ENCODE data around the gene CARMIL3.
"Not testable (repeated sequence)": the region's sequence is repeated elsewhere in the genome, so short reads cannot be mapped to it uniquely, and the experiment has no call there.

The CARMIL3 gene

DNA sequence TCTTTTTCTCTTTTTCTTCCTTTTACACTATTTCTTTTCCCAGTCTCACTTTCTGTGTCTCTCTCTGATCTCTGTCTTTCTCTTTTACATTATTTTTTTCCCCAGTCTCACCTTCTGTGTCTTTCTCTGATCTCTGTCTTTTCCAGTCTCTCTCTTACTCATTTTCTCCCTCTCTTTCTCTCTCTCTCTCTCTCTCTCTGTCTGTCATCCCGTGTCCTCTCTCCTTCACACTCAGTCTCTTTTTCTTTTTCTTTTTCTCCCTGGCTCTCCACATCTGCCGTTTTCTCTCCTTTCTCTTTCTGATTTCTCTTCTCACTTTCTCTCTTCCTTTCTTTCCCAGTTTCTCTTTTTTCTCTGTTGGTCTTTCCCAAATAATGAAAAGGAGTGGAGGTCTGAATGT lies 40.8 kb upstream of the CARMIL3 start:
- no peak for DNase-seq
- Histone ChIP-seq H3K9ac (ENCODE audit: low read length) (no peak overlapping the region), H3K4me3 (ENCODE audit: low read depth, low read length) (no peak overlapping the region), H2BK120ac (ENCODE audit: insufficient read depth, low read length, poor library complexity) (no peak overlapping the region), H3K4me2 (ENCODE audit: low read length) (no peak overlapping the region), H3K36me3 (ENCODE audit: control insufficient read depth in 1 of 2, insufficient read depth in 2 of 2, low read length in 2 of 2) (no peaks in the 10 kb centered on the region), H3K23ac (ENCODE audit: low read length) (no peak overlapping the region), H2AK5ac (ENCODE audit: low read length) (no peak overlapping the region), H3K14ac (ENCODE audit: low read length) (no peak overlapping the region), H4K8ac (ENCODE audit: low read depth, low read length) (no peak overlapping the region), H4K12ac (ENCODE audit: low read depth, low read length) (no peak overlapping the region), H4K91ac (ENCODE audit: low read depth, low read length) (no peak overlapping the region), H2BK12ac (ENCODE audit: low read length) (no peak overlapping the region), H3K4ac (ENCODE audit: low read depth, low read length) (no peak overlapping the region), H3K79me1 (ENCODE audit: low read length) (no peaks in the 10 kb centered on the region), H3K79me2 (ENCODE audit: control insufficient read depth, insufficient read depth, low read length, poor library complexity) (no peaks in the 10 kb centered on the region), H2AFZ (ENCODE audit: insufficient read depth, low read length, poor library complexity) (no peak overlapping the region), H3K27ac (ENCODE audit: low read depth, low read length) (no peak overlapping the region), H3K9me3 (ENCODE audit: insufficient read depth, low read depth, low read length) (no peaks in the 10 kb centered on the region), H3K27me3 (ENCODE audit: insufficient read depth, low read length) (no peaks in the 10 kb centered on the region), H3K4me1 (ENCODE audit: control insufficient read depth in 1 of 2, insufficient read depth in 2 of 2, low read length in 2 of 2) (peaks cover 0 to 5% of the 10 kb centered on the region in 2 experiments), H3K18ac (ENCODE audit: low read length) (no peak overlapping the region), H2BK5ac (ENCODE audit: low read depth, low read length, poor library complexity) (no peak overlapping the region)
- WGBS (ENCODE audit: extremely low coverage, insufficient coverage, insufficient read length) = no CpG with 5 or more reads among the region's 2 CpGs

DNA sequence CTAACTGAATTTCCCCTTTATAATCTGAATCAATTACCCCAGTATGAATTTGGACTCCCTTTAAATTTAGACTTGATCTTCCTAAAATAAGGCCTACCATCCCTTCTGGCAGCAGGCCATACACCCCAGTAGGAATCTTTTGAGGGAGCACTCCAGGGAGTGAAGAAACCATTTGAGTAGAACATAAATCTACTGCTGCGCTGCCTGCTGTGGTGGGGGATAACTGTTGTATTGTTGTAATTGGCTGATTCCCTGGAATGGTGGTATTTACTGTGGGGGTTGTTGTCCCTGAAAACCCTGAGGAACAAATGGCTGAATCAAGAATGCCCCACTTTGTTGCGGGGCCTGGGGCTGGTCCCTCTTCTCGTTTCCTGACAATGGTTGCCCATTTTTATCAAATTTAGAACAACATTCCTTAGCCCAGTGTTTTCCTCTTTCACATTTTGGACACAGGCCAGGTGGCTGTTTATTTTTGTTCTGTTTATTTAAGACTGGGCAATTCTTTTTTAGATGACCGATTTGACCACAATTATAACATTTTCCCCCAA lies 39.0 kb upstream of the CARMIL3 start:
- H3K14ac ChIP-seq (ENCODE audit: low read length); H3K4ac ChIP-seq (ENCODE audit: low read depth, low read length); H3K9me3 ChIP-seq (ENCODE audit: insufficient read depth, low read depth, low read length); H2AFZ ChIP-seq (ENCODE audit: insufficient read depth, low read length, poor library complexity); H3K4me3 ChIP-seq (ENCODE audit: low read depth, low read length); H2BK120ac ChIP-seq (ENCODE audit: insufficient read depth, low read length, poor library complexity); DNase-seq; H3K4me1 ChIP-seq (ENCODE audit: control insufficient read depth in 1 of 2, insufficient read depth in 2 of 2, low read length in 2 of 2); H3K79me2 ChIP-seq (ENCODE audit: control insufficient read depth, insufficient read depth, low read length, poor library complexity); H3K79me1 ChIP-seq (ENCODE audit: low read length); H4K8ac ChIP-seq (ENCODE audit: low read depth, low read length); H3K23ac ChIP-seq (ENCODE audit: low read length); H2BK12ac ChIP-seq (ENCODE audit: low read length); H3K18ac ChIP-seq (ENCODE audit: low read length); H2BK5ac ChIP-seq (ENCODE audit: low read depth, low read length, poor library complexity); H2AK5ac ChIP-seq (ENCODE audit: low read length); H3K9ac ChIP-seq (ENCODE audit: low read length); H3K36me3 ChIP-seq (ENCODE audit: control insufficient read depth in 1 of 2, insufficient read depth in 2 of 2, low read length in 2 of 2); H4K91ac ChIP-seq (ENCODE audit: low read depth, low read length); H4K12ac ChIP-seq (ENCODE audit: low read depth, low read length); H3K27me3 ChIP-seq (ENCODE audit: insufficient read depth, low read length); H3K27ac ChIP-seq (ENCODE audit: low read depth, low read length); H3K4me2 ChIP-seq (ENCODE audit: low read length): not testable (repeated sequence)
- no CpG with 5 or more reads among the region's 4 CpGs for WGBS (ENCODE audit: extremely low coverage, insufficient coverage, insufficient read length)

DNA sequence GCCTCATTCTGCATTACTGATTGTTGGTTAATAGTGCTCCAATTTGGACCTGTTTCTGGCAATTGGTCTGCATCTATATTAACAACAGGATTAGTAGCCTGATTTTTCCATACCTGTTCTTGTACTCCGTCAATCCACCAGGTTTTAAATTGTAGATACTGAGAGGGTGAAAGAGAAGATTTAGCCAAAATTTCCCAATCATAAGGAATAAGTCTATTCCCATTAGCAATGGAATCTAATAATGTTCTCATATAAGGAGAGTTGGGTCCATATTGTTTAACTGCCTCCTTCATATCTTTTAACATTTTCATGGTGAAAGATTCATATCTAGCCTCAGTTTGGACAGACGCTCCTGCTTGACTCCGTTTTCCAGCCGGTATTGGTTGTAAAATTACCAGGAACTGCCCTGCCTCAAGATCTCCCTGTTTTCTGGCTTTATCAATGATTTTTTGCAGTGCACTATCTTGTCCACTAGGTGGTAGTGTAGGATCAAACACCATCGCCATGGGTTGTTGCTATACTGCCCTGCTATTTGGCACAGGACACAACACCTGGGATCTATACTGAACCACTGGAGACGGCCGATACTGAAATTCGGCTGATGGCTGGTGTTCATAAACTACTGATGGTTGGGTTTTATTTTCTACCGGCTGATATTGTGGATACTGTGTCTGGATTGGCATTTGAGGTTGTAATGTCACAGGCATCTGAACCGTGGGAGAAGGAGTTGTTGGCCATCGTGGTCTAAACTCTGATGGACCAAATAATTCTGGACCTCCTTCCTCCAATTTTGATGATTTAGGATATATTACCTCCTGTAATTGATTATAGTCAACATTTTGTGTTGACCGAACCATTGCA lies 37.9 kb upstream of the CARMIL3 start:
- H3K18ac ChIP-seq (ENCODE audit: low read length) = no peak overlapping the region
- no peak overlapping the region for H4K8ac ChIP-seq (ENCODE audit: low read depth, low read length)
- no peak overlapping the region for H4K91ac ChIP-seq (ENCODE audit: low read depth, low read length)
- H3K14ac ChIP-seq (ENCODE audit: low read length) = no peak overlapping the region
- no peak overlapping the region for H3K23ac ChIP-seq (ENCODE audit: low read length)
- H3K4ac ChIP-seq (ENCODE audit: low read depth, low read length) = no peak overlapping the region
- no peak overlapping the region for H3K4me3 ChIP-seq (ENCODE audit: low read depth, low read length)
- H3K27me3 ChIP-seq (ENCODE audit: insufficient read depth, low read length) = no peaks in the 10 kb centered on the region
- no peak overlapping the region for H2AK5ac ChIP-seq (ENCODE audit: low read length)
- H3K9me3 ChIP-seq (ENCODE audit: insufficient read depth, low read depth, low read length) = no peaks in the 10 kb centered on the region
- no CpG with 5 or more reads among the region's 12 CpGs for WGBS (ENCODE audit: extremely low coverage, insufficient coverage, insufficient read length)
- H2AFZ ChIP-seq (ENCODE audit: insufficient read depth, low read length, poor library complexity) = no peak overlapping the region
- H3K4me2 ChIP-seq (ENCODE audit: low read length) = no peak overlapping the region
- no peaks in the 10 kb centered on the region for H3K36me3 ChIP-seq (ENCODE audit: control insufficient read depth in 1 of 2, insufficient read depth in 2 of 2, low read length in 2 of 2)
- no peaks in the 10 kb centered on the region for H3K4me1 ChIP-seq (ENCODE audit: control insufficient read depth in 1 of 2, insufficient read depth in 2 of 2, low read length in 2 of 2)
- H4K12ac ChIP-seq (ENCODE audit: low read depth, low read length) = no peak overlapping the region
- DNase-seq = peak; percentile 33 to 91
- no peak overlapping the region for H3K27ac ChIP-seq (ENCODE audit: low read depth, low read length)
- no peak overlapping the region for H2BK5ac ChIP-seq (ENCODE audit: low read depth, low read length, poor library complexity)
- H2BK12ac ChIP-seq (ENCODE audit: low read length) = no peak overlapping the region
- no peaks in the 10 kb centered on the region for H3K79me1 ChIP-seq (ENCODE audit: low read length)
- H3K9ac ChIP-seq (ENCODE audit: low read length) = no peak overlapping the region
- H3K79me2 ChIP-seq (ENCODE audit: control insufficient read depth, insufficient read depth, low read length, poor library complexity) = no peaks in the 10 kb centered on the region
- H2BK120ac ChIP-seq (ENCODE audit: insufficient read depth, low read length, poor library complexity) = no peak overlapping the region

DNA sequence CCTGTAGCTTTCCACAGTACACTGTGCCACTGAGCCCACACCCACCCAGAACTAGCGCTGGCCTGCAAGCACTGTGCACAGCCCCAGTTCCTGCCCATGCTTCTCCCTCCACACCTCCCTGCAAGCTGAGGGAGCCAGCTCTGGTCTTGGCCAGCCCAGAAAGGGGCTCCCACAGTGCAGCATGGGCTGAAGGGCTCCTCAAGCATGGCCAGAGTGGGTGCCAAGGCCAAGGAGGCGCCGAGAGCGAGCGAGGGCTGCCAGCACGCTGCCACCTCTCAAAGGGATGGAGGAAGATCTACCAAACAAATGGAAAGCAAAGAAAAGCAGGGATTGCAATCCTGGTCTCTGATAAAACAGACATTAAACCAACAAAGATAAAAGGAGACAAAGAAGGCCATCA lies 36.1 kb upstream of the CARMIL3 start:
- H2AFZ ChIP-seq (ENCODE audit: insufficient read depth, low read length, poor library complexity); H3K4me2 ChIP-seq (ENCODE audit: low read length); DNase-seq; H3K9me3 ChIP-seq (ENCODE audit: insufficient read depth, low read depth, low read length); H3K18ac ChIP-seq (ENCODE audit: low read length); H3K4me3 ChIP-seq (ENCODE audit: low read depth, low read length); H3K23ac ChIP-seq (ENCODE audit: low read length); H2BK120ac ChIP-seq (ENCODE audit: insufficient read depth, low read length, poor library complexity); H3K14ac ChIP-seq (ENCODE audit: low read length); H3K79me1 ChIP-seq (ENCODE audit: low read length); H2BK5ac ChIP-seq (ENCODE audit: low read depth, low read length, poor library complexity); H4K12ac ChIP-seq (ENCODE audit: low read depth, low read length); H3K27ac ChIP-seq (ENCODE audit: low read depth, low read length); H3K79me2 ChIP-seq (ENCODE audit: control insufficient read depth, insufficient read depth, low read length, poor library complexity); H4K8ac ChIP-seq (ENCODE audit: low read depth, low read length); H3K9ac ChIP-seq (ENCODE audit: low read length); H3K36me3 ChIP-seq (ENCODE audit: control insufficient read depth in 1 of 2, insufficient read depth in 2 of 2, low read length in 2 of 2); H2AK5ac ChIP-seq (ENCODE audit: low read length); H3K27me3 ChIP-seq (ENCODE audit: insufficient read depth, low read length); H3K4me1 ChIP-seq (ENCODE audit: control insufficient read depth in 1 of 2, insufficient read depth in 2 of 2, low read length in 2 of 2); H4K91ac ChIP-seq (ENCODE audit: low read depth, low read length); H3K4ac ChIP-seq (ENCODE audit: low read depth, low read length); H2BK12ac ChIP-seq (ENCODE audit: low read length): not testable (repeated sequence)
- no CpG with 5 or more reads among the region's 6 CpGs for WGBS (ENCODE audit: extremely low coverage, insufficient coverage, insufficient read length)

Data from trophoblast cell (in vitro differentiated cells and primary cell).